AG09309 (cell line): ENCODE results near the gene CNTNAP1.

Source experiments
- DNase-seq: peaks from one replicate; pipeline ENCODE4 v3.0.0-alpha.2; 2010; ENCODE audit warnings: low read depth
- H3K4me3 ChIP-seq: 2 replicates; pipeline ENCODE4 v1.5.1; 2011; ENCODE audit warnings: mild to moderate bottlenecking, low read depth, low read length, moderate library complexity; ENCODE audit not compliant: control insufficient read depth
- TF ChIP-seq, protein P1 (sequence below): IDR thresholded peaks from 2 replicates; pipeline ENCODE4 v1.5.1; 2011; ENCODE audit warnings: mild to moderate bottlenecking, low read depth, low read length, inconsistent platforms; ENCODE audit not compliant: insufficient read depth, control insufficient read depth; ENCODE audit errors: missing control alignments

CNTNAP1 gene

GRCh38 chr17:42670789-42671657 lies 11.3 kb upstream of the CNTNAP1 start:
- no peak overlapping the region for H3K4me3 ChIP-seq
- no peak for DNase-seq

GRCh38 chr17:42672038-42672437 lies 10.3 kb upstream of the CNTNAP1 start:
- DNase-seq, result no peak
- no peak overlapping the region for H3K4me3 ChIP-seq
- TF ChIP-seq, protein P1, sequence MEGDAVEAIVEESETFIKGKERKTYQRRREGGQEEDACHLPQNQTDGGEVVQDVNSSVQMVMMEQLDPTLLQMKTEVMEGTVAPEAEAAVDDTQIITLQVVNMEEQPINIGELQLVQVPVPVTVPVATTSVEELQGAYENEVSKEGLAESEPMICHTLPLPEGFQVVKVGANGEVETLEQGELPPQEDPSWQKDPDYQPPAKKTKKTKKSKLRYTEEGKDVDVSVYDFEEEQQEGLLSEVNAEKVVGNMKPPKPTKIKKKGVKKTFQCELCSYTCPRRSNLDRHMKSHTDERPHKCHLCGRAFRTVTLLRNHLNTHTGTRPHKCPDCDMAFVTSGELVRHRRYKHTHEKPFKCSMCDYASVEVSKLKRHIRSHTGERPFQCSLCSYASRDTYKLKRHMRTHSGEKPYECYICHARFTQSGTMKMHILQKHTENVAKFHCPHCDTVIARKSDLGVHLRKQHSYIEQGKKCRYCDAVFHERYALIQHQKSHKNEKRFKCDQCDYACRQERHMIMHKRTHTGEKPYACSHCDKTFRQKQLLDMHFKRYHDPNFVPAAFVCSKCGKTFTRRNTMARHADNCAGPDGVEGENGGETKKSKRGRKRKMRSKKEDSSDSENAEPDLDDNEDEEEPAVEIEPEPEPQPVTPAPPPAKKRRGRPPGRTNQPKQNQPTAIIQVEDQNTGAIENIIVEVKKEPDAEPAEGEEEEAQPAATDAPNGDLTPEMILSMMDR, result no peak

More at GRCh38 chr17:42670789-42671657, 11.3 kb upstream of the CNTNAP1 start:
- TF ChIP-seq, protein P1, result no peak

- H3K4me3 ChIP-seq, result peak overlapping the region; percentile 93; the same call in 1 of the 2 replicates
- TF ChIP-seq, protein P1, result no peak
- no peak for DNase-seq
These were observed 9.0 kb upstream of the CNTNAP1 start for GRCh38 chr17:42673266-42673884.

- TF ChIP-seq, protein P1, result peak; percentile 67
- H3K4me3 ChIP-seq, result peak overlapping the region; percentile 93
- no peak for DNase-seq
These were observed 8.2 kb upstream of the CNTNAP1 start for GRCh38 chr17:42673885-42674754.

DNA sequence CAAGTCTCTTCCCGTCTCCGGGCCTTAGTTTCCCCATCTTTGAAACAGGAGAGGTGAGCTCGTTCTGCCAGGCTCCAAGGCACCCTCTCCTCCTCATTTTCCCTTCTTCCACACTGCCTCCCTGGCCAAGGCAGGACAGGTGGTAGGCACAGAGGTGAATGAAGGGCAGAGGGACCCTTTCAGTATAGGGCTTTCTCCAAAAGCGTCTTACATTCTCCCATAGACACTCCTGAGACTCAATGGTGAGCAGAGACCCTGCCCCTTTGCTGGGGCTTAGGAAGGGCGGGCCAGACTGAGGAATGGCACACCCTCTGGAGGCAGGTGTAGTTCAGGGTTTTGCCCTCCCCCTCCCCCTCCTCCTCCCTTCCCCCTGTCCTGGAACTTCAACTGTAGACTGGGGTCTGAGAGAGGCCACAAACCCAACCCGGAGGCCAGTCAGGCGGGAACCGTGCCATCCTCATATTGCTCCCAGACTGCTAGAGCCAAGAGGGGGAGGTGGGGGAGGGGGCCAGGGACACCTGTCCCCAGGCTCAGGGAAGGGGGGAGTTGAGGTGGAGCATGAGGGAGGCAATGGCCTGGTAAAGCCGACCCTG lies 7.5 kb upstream of the CNTNAP1 start:
- DNase-seq, result no peak
- TF ChIP-seq, protein P1, result no peak
- peak overlapping the region; percentile 93 for H3K4me3 ChIP-seq
